SU-DHL-6 (cell line): Measurements from ENCODE around the gene PON3.

Experiments used
- CTCF ChIP-seq: fragments of 200-600 bp; sonication (generic); IDR thresholded peaks from one replicate; pipeline ENCODE4 v1.5.1; 2017; ENCODE audit warnings: antibody characterized with exemption, mild to moderate bottlenecking, low read length, moderate library complexity; ENCODE audit not compliant: insufficient read depth, poor library complexity, severe bottlenecking
- EZH2phosphoT487 ChIP-seq: fragments of 200-600 bp; sonication (generic), shearing (Covaris generic); conservative IDR thresholded peaks from 2 replicates; pipeline ENCODE4 v1.6.1; 2018; ENCODE audit warnings: mild to moderate bottlenecking, antibody characterized with exemption, low read length, moderate library complexity, mixed read lengths

GRCh38 chr7:95391761-95392160 is 4.4 kb downstream of the PON3 start:
- TF ChIP-seq CTCF (no peak), EZH2phosphoT487 (no peak)
